ENCODE data around the gene ANOS1. TPM values are rescaled to one million over a fixed set of nuclear protein-coding genes. Genes with fewer than 3 reads are reported as not detected.

The ANOS1 gene
- total RNA-seq, 4 donors from 2014 or later, result 5.0 to 27.8 (median 13.0) TPM

DNA sequence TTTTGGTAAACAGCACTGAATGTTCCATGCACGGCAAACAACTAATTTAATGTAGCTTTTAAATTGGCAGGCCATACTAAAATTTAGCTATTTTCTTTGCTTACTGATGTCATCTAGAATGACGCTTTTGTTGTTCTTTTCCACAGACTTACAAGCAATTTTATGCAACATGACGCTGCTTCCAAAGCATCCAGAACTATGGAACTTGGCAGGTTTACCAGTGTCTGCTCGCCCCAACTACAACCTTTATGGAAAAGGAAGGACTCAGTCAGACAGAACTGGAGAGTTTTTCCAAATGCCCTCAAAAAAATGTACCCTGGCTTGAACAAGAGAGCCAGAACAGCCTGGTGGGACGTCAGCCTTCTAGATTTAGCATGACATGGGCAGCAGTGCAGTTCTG, 58.7 kb downstream of the ANOS1 start:
- ATAC-seq, result no peak
- intact Hi-C loops (cut with DNase I; ENCODE audit: low total_unique reads), result no loop called here
- H3K27ac ChIP-seq, result peak overlapping the region in 1 of 4 donors; percentile 41

DNA sequence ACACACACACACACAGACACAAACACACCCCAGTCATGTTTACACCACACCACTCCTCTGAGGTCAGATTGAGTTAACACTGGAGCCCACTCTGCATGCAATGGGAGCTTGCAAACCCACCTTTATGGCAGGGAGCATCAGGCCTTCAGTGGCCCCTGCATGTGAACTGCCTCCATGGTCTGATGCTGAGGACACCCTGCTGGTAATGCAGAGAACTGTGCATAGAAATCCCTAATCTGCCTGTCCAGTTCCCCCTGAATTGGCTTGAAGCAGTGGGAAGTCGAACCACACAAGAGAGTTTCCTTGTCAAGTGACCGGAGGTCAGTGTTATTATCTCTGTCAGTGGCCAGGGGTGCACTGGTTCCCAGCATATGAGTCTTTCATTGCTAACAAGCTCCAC, 59.8 kb downstream of the ANOS1 start:
- DNase-seq, result no peak
- intact Hi-C loops (cut with DNase I; ENCODE audit: low total_unique reads), result no loop called here

More for the DNA sequence above, 58.7 kb downstream of the ANOS1 start:
- in situ Hi-C loops (cut with MboI; ENCODE audit: low sequenced_read_pairs in 4 of 4), result no loop called here
- DNase-seq, result no peak
- H3K4me1 ChIP-seq, result peaks cover 0 to 4% of the 10 kb centered on the region in 2 donors
- H3K27me3 ChIP-seq, result no peaks in the 10 kb centered on the region
- no peaks in the 10 kb centered on the region for H3K9me3 ChIP-seq
- no peaks in the 10 kb centered on the region for H3K36me3 ChIP-seq
- TF ChIP-seq, protein P1, sequence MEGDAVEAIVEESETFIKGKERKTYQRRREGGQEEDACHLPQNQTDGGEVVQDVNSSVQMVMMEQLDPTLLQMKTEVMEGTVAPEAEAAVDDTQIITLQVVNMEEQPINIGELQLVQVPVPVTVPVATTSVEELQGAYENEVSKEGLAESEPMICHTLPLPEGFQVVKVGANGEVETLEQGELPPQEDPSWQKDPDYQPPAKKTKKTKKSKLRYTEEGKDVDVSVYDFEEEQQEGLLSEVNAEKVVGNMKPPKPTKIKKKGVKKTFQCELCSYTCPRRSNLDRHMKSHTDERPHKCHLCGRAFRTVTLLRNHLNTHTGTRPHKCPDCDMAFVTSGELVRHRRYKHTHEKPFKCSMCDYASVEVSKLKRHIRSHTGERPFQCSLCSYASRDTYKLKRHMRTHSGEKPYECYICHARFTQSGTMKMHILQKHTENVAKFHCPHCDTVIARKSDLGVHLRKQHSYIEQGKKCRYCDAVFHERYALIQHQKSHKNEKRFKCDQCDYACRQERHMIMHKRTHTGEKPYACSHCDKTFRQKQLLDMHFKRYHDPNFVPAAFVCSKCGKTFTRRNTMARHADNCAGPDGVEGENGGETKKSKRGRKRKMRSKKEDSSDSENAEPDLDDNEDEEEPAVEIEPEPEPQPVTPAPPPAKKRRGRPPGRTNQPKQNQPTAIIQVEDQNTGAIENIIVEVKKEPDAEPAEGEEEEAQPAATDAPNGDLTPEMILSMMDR (IDR thresholded peaks at IDR 0.05 in 4 of 5, conservative IDR thresholded peaks at IDR 0.05 in 1 of 5), result no peak
- no peak for TF ChIP-seq POLR2A (IDR thresholded peaks at IDR 0.05)
- H3K4me3 ChIP-seq, result no peak overlapping the region

GRCh38 chrX:8668813-8669212, 63.1 kb downstream of the ANOS1 start:
- no peak overlapping the region for H3K4me3 ChIP-seq
- no peaks in the 10 kb centered on the region for H3K27me3 ChIP-seq
- ATAC-seq (peak; percentile 98), DNase-seq (peak; percentile 34 to 73)
- no peak for TF ChIP-seq POLR2A (IDR thresholded peaks at IDR 0.05)
- TF ChIP-seq, protein P1 (IDR thresholded peaks at IDR 0.05 in 4 of 5, conservative IDR thresholded peaks at IDR 0.05 in 1 of 5), result no peak
- in situ Hi-C loops (cut with MboI; ENCODE audit: low sequenced_read_pairs in 4 of 4), result no loop called here
- H3K4me1 ChIP-seq, result peaks cover 0 to 4% of the 10 kb centered on the region in 2 donors
- no peaks in the 10 kb centered on the region for H3K9me3 ChIP-seq
- H3K27ac ChIP-seq, result peak overlapping the region; percentile 67 to 76 (median 72)
- H3K36me3 ChIP-seq, result no peaks in the 10 kb centered on the region
- intact Hi-C loops (cut with DNase I; ENCODE audit: low total_unique reads), result loop anchor here (2.0 kb wide), 1 partner anchor 64 kb away; the partner anchor contains the start of gene ANOS1

More for the DNA sequence above, 59.8 kb downstream of the ANOS1 start:
- Histone ChIP-seq H3K9me3 (no peaks in the 10 kb centered on the region), H3K4me1 (peaks cover 0 to 4% of the 10 kb centered on the region in 2 donors), H3K4me3 (no peak overlapping the region), H3K27me3 (no peaks in the 10 kb centered on the region), H3K36me3 (no peaks in the 10 kb centered on the region), H3K27ac (no peak overlapping the region)
- TF ChIP-seq, protein P1 (IDR thresholded peaks at IDR 0.05 in 4 of 5, conservative IDR thresholded peaks at IDR 0.05 in 1 of 5), result no peak
- TF ChIP-seq POLR2A (IDR thresholded peaks at IDR 0.05), result no peak
- no peak for ATAC-seq
- in situ Hi-C loops (cut with MboI; ENCODE audit: low sequenced_read_pairs in 4 of 4), result no loop called here

GRCh38 chrX:8663325-8663724, 68.6 kb downstream of the ANOS1 start:
- no peak for TF ChIP-seq POLR2A (IDR thresholded peaks at IDR 0.05)
- TF ChIP-seq, protein P1 (IDR thresholded peaks at IDR 0.05 in 4 of 5, conservative IDR thresholded peaks at IDR 0.05 in 1 of 5), result no peak
- H3K4me3 ChIP-seq, result no peak overlapping the region
- no peak overlapping the region for H3K27ac ChIP-seq
- intact Hi-C loops (cut with DNase I; ENCODE audit: low total_unique reads) (no loop called here), in situ Hi-C loops (cut with MboI; ENCODE audit: low sequenced_read_pairs in 4 of 4) (no loop called here)
- H3K27me3 ChIP-seq, result no peaks in the 10 kb centered on the region
- DNase-seq (no peak), ATAC-seq (no peak)
- no peaks in the 10 kb centered on the region for H3K36me3 ChIP-seq
- no peaks in the 10 kb centered on the region for H3K9me3 ChIP-seq
- no peaks in the 10 kb centered on the region for H3K4me1 ChIP-seq

DNA sequence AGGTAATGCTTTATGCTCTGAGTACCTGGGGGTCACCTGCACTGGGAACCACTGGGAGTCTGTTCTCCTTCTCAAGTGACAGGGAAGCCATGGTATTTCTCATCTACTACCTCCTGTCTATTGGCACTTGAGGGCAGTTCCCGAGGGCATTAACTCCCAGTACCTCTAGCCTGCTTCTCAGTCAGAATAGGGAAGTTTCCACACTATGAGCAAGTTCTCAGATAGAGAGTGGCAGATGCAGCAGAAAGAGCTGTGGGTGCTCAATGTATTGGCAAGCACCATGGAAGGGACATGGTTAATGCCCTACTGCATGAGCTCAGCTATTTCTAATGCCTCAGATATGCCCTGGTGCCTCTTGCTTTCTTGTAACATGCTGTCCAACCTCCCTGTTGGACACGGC, 74.1 kb downstream of the ANOS1 start:
- no peak for DNase-seq
- H3K4me1 ChIP-seq, result no peaks in the 10 kb centered on the region
- TF ChIP-seq, protein P1 (IDR thresholded peaks at IDR 0.05 in 4 of 5, conservative IDR thresholded peaks at IDR 0.05 in 1 of 5), result no peak
- no peaks in the 10 kb centered on the region for H3K36me3 ChIP-seq
- intact Hi-C loops (cut with DNase I; ENCODE audit: low total_unique reads), result loop anchor here (10.0 kb wide), 1 partner anchor 53 kb away; no protein-coding TSS in a partner anchor
- peak overlapping the region in 1 of 4 donors; percentile 50 for H3K27ac ChIP-seq
- ATAC-seq, result no peak
- in situ Hi-C loops (cut with MboI; ENCODE audit: low sequenced_read_pairs in 4 of 4), result no loop called here
- no peaks in the 10 kb centered on the region for H3K9me3 ChIP-seq
- H3K4me3 ChIP-seq, result no peak overlapping the region
- H3K27me3 ChIP-seq, result no peaks in the 10 kb centered on the region
